Activated naive CD8-positive, alpha-beta T cell treated with anti-CD3 and anti-CD28 coated beads, Interleukin-2, amount 50 U/mL, for 16 hours (primary cell): Measurements from ENCODE around the gene WDR70.
"Not testable (repeated sequence)": the region's sequence is repeated elsewhere in the genome, so short reads cannot be mapped to it uniquely, and the experiment has no call there.

Experiments used
- DNase-seq: peaks from one replicate; pipeline ENCODE4 v3.0.0-alpha.2; 2020; ENCODE audit warnings: low read depth, low spot score

WDR70 gene

GRCh38 chr5:37767961-37768360 lies 388.8 kb downstream of the WDR70 start:
- DNase-seq, result no peak

DNA sequence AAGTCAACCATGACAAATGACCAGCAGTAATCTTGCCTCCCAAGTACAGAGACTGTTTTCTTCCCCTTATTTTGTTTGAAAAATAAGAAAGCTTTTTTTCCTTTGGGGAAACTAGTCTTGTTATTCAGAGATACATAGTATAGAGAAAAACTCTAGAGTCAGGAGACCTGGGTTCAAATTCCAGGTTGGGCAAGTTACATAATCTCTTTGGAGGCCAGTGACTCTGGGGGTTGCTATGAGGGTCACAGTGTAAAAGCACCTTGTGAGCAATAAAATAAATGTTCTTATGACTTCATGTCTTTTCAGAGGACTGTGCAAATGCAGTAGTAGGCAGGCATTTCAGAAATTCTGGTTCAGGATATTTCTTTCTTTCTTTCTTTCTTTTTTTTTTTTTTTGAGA lies 389.3 kb downstream of the WDR70 start:
- DNase-seq, result no peak

DNA sequence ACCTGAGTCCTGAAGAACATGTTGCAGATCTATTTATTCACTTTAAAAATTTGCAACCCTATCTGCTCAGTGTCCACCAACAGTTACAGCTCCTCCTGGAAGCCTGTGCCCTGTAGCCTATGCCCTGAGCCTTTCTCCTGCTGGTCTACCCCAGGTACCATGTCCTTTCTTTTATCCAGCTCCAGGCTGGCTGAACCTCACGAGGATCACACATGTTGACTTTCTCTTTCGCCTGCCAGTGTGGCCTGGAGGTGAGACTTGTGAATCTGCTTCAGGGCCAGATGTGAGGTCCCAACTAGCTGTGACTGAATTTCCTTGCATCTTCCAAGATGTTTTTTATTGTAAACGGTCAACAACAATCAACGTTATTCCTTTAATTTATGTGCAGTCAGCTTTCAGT lies 390.0 kb downstream of the WDR70 start:
- DNase-seq, result no peak

DNA sequence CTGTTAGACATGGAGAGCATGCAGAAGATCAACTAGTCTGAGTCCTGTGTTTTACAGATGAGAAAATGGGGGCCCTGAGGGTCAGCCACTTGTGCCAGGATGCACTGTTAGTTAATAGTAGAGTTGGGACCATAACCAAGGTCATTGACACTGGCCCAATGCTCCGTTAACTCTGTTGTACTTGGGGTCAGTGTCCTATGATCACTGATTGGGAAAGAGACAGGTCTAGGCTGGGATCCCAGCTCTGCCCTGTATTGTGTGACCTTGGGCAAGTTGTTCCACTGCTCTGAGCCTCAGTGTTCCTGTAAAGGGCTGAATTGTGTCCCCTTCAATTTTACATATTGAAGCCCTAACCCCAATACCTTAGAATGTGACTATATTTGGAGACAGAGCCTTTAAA lies 390.7 kb downstream of the WDR70 start:
- no peak for DNase-seq

DNA sequence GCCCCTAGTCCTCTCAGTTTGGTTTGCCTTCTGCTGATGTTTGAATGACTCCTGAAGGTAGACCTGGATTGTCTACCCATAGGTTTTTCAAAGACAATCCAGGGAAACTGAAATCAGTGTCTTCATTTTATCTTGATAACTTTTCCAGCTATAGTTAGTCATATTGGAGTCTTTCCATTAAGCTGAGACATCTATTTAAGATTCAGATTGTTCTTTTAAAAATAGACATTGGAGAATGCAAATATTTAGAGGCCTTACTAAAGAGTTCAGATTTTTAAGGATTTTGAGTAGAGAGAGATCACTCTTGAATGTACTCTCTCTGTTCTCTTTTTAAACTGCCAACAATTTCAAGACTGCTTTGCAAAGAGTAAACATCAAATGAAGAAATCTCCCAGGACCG lies 391.7 kb downstream of the WDR70 start:
- no peak for DNase-seq

DNA sequence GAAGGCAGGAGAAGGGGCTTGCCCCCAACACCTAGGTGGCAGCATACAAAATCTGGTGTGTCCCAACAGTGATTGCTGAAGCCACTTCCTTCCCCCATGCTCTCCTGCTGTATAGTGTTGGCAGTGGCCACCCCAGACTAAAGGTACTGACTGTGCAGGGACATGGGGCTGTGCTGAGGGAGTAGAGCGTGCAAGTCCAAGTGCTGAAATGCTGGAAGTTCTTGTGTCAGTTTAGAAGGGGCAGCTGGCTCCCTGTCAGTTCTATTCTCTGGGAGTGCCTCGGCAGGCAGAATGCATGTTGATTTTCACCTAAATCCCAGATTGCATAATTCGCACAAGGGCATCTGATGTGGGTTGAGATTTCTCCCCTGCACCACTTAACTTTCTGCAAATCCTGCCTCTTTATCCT lies 392.1 kb downstream of the WDR70 start:
- no peak for DNase-seq

DNA sequence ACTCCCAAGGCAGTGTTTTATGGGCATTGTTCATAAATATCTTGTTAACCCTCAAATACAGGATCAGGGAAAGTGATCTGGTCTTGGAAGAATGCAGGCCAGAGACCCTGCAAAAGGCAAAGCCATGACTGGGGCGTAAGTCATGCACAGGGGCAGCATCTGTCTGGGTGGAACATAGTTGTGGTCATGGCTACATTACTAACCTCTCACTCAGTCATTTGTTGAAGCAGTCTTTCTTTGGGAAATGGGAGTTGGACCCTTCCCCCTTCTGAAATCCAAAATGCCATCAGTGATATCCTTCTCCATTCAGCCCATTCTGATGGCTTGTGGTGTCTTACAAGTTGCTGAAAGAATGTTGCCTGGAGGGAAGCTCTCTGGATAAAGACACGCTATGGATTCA lies 392.6 kb downstream of the WDR70 start:
- DNase-seq, result no peak

DNA sequence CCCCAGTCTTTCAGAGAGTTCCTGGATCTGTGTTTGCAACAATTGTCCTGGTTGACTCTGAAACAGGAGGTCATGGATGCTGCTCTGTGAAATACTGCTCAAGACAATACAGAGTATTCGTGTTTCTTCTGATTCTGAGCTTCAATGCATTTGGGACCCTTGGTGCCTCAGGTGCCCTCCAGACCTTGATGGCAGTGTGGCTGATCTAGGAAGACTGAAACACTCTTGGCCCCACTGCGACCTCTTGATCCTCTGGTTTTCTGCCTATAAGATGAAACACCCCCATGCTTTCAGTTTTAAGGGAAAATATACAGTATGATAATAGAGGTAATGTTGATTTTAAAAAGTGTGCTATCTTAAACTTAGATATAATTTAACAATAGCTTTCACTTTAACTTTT lies 393.1 kb downstream of the WDR70 start:
- DNase-seq, result no peak

GRCh38 chr5:37773809-37774208 lies 394.7 kb downstream of the WDR70 start:
- DNase-seq, result no peak

DNA sequence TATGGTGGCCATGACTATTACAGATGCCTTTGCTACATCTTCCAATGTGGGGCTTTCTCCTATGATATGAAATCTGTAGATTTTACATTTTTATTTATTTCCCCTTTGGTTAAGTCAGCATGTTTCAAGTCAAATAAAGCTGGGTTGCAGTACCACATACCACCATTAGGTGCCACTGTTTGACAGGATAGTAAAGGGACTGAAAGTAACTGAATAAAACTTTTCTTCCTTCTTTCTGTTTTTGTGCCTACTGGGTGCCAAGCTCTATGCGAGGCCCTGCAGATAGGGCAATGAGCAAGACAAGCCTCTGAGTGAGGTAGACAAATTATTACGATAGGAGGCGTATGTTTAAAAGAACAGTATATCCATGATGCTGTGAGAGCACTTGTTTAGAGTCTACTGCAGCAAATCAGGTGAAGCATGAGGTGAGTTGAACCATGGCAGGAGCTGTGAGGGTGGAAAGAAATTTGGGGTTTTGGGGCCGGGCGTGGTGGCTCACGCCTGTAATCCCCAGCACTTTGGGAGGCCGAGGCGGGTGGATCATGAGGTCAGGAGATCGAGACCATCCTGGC lies 395.9 kb downstream of the WDR70 start:
- no peak for DNase-seq

- no peak for DNase-seq
Observed at GRCh38 chr5:37776826-37777225, 397.7 kb downstream of the WDR70 start.

DNA sequence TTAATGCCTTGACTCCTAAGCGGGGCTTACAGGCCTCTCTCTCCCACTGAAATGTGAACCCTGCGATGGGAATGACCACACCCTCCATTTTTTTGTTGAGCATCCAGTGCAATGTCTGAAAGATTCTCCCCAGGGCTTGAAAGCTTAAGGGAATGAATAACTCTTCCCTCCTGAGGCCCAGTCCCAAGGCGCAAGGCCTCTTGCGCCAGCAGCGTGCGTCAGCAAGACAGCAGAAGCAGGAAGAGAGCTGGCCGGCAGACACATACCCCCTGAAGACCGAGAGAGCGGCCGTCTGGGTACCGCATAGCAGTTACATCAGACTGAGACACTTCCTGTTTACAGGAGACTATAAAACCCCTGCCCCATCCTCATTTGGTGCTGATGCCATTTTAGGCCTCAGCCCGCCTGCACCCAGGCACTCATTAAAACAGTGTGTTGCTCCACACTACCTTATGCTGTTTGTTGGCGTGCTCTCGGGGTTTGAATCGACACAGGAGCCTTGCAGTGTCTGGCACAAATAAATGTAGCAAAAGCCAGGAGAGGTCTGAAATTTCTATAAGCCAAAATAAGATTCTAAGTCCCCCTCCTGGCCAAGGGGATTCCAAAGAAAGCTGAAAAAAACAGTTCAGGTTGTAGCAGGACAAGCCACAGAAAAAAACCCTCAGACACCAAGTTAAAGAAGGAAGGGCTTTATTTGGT lies 398.5 kb downstream of the WDR70 start:
- no peak for DNase-seq

DNA sequence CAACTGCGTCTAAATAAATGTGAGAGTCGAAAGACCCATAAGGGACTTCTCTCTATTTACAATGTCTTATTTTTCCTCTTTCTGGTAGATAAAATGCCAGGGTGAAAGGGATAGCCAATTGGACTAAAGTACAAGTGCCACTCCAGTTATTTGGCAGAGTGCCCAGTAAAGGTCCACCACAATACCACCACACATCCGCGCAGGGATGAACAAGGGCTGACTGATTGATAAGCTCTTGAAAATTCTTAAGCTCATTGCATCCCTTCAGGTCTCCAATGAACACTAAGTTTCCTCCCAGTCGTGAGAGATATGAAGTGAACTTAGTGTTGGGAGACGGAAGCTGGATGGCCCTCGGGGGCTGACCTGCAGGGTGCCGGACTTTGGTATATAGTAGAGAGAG lies 402.3 kb downstream of the WDR70 start:
- DNase-seq, result not testable (repeated sequence)

GRCh38 chr5:37786416-37786815 lies 407.3 kb downstream of the WDR70 start:
- no peak for DNase-seq

DNA sequence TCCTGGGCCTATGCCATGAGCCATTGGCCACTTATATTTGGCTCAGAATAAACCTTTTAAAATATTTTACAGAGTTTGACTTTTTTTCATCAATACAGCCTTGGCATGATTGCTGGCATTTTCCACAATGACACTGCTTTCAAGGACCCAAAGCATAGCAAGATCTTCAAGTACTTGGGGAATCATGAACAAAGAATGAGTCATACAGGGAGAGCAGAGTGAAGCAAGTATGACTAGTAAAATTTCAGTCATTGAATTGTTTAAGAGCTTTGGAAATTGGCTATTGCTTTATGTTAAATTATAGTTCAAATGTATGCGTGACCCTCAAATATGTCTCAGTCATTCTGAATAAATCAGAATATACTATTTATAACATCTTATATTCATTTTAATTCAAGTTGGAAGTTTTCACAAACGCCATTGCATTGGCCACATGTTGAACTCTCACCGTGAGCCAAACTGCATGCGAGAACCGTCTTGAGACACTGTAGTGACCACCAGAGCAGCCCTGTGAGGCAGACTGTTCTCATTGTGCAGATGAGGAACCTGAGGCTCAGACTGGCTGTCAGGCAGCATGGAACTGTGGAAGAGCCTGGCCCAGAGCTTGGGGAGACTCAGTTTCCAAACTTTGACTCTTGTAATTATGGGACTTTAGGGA lies 407.9 kb downstream of the WDR70 start:
- no peak for DNase-seq

DNA sequence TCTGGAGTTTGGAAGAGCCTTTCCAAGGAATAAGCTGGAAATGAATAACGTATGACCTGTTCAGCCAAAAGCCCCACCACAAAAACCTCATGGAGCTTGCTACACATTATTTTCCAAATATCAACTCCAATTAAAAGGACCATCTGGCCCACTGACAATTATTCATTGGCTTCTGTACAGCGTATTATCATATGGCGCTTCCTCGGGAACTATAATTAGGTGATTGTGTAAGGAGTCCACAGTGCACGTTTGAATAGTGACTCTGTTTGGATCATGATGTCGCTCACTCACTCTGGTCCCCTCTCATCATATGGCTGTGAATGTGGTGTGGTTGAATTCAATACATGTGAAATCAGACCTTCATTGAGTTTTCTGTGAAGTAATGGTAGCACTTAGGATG lies 408.6 kb downstream of the WDR70 start:
- DNase-seq, result no peak

DNA sequence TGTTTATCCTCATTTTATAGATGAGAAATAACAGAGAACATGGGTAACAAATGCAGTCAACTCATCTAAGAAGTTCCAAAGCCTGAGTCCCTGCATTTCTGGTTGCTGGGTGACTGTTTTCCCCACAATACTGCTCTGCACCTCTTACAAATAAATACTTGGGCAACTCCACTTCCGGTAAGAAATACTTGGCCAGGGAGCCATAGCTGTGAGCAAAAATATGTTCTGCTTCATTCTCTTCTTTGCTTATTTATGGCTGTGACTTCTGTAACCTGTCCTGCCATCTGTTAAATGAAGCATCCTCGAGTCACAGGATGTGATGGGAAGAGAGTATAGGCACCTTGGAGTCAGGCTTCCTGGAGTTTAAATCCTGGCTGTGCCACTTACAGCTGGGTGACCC lies 410.9 kb downstream of the WDR70 start:
- no peak for DNase-seq

DNA sequence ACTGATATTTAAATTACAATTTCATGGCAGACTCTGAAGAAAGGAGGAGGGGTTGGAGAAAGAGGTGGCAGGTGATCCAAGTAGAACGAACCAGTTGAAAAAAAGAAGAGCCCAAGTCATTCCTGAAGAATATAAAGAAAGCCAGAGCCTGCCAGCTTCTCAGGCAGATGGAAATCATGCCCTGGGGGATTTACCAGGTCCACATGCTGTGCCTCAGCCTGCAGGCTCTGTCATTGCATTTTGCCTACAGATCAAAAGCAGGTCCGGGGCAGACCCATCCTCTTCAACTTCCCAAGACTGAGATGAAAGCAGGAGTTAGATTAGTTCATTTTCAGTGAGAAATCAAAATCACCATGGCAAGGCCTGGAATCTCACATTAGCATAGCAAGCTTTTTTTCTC lies 412.2 kb downstream of the WDR70 start:
- DNase-seq, result no peak

GRCh38 chr5:37792975-37793631 lies 414.0 kb downstream of the WDR70 start:
- no peak for DNase-seq

- not testable (repeated sequence) for DNase-seq
Observed at GRCh38 chr5:37795292-37795691, 416.2 kb downstream of the WDR70 start.

DNA sequence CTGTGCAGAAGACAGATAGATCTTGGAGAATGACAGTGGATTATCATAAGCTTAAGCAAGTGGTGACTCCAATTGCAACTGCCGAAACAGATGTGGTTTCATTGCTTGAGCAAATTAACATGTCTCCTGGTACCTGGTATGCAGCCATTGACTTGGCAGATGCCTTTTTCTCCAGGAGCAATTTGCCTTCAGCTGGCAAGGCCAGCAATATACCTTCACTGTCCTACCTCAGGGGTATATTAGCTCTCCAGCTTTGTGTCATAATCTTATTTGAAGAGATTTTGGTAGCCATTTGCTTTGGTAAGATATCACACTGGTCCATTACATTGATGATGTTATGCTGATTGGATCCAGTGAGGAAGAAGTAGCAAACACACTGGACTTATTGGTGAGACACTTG lies 417.3 kb downstream of the WDR70 start:
- DNase-seq, result not testable (repeated sequence)

DNA sequence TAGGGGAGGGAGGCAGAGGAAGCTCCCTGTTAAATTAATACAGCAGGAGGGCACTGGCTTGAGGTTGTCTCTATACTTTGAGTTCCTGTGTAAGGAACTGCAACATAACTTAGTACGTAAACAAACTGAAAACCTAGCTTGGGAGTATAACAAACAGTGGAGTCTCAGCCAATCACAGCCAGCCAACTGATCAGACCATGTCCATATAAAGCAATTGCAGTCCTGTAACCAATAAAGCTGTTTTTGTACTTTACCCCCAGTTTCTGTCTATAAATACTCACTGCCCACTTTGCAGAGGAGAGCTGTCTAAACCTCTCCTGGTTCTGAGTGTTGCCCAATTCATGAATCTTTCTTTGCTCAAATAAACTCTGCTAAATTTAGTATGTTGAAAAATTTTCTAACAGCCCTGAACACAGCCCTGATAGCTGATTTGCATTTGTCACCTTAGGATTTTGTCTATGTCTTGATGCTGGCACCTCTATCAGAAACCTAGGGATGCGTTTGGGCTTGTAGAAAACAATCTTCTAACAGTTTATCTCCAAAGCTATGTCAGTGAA lies 420.8 kb downstream of the WDR70 start:
- no peak for DNase-seq
